Hepatocyte (in vitro differentiated cells): ENCODE results near the gene TDP2. TPM values are rescaled to one million over a fixed set of nuclear protein-coding genes. Genes with fewer than 3 reads are reported as not detected.
"Not testable (repeated sequence)": the region's sequence is repeated elsewhere in the genome, so short reads cannot be mapped to it uniquely, and the experiment has no call there.

Experiments
- DNase-seq: peaks from one replicate; pipeline ENCODE4 v3.0.0-alpha.2; 2016; ENCODE audit warnings: low spot score
- H2AFZ ChIP-seq: fragments of 200-600 bp; sonication (generic); 2 replicates; pipeline ENCODE4 v1.6.0; 2016; ENCODE audit warnings: antibody characterized with exemption, mild to moderate bottlenecking
- H3K27ac ChIP-seq: fragments of 200-600 bp; sonication (generic); 2 replicates; pipeline ENCODE4 v1.5.1; 2016; ENCODE audit warnings: mild to moderate bottlenecking
- H3K27me3 ChIP-seq: fragments of 200-600 bp; sonication (generic); 2 replicates; pipeline ENCODE4 v1.6.1; 2016
- H3K36me3 ChIP-seq: fragments of 200-600 bp; sonication (generic); replicated peaks from 2 replicates; pipeline ENCODE4 v1.5.1; 2016; ENCODE audit warnings: low read depth; ENCODE audit not compliant: insufficient read depth
- H3K4me1 ChIP-seq: fragments of 200-600 bp; sonication (generic); 2 replicates; pipeline ENCODE4 v1.5.1; 2016; ENCODE audit warnings: mild to moderate bottlenecking, moderate library complexity; ENCODE audit not compliant: insufficient read depth
- H3K4me2 ChIP-seq: fragments of 200-600 bp; sonication (generic); 2 replicates; pipeline ENCODE4 v1.6.0; 2016
- H3K4me3 ChIP-seq: fragments of 200-600 bp; sonication (generic); 2 replicates; pipeline ENCODE4 v1.5.1; 2016; ENCODE audit warnings: mild to moderate bottlenecking
- H3K79me2 ChIP-seq: fragments of 200-600 bp; sonication (generic); 2 replicates; pipeline ENCODE4 v1.6.0; 2017; ENCODE audit warnings: mild to moderate bottlenecking
- H3K9me2 ChIP-seq: fragments of 200-600 bp; sonication (generic); replicated peaks from 2 replicates; pipeline ENCODE4 v1.6.0; 2017; ENCODE audit warnings: mild to moderate bottlenecking; ENCODE audit not compliant: insufficient read depth
- H3K9me3 ChIP-seq: fragments of 200-600 bp; sonication (generic); 2 replicates; pipeline ENCODE4 v1.5.1; 2016; ENCODE audit warnings: low read depth, mild to moderate bottlenecking
- H4K20me1 ChIP-seq: fragments of 200-600 bp; sonication (generic); 2 replicates; pipeline ENCODE4 v1.6.0; 2016; ENCODE audit warnings: mild to moderate bottlenecking; ENCODE audit not compliant: insufficient read depth, poor library complexity, severe bottlenecking
- EZH2 ChIP-seq: fragments of 200-600 bp; sonication (generic); IDR thresholded peaks from 2 replicates; pipeline ENCODE4 v1.6.1; 2016; ENCODE audit warnings: antibody characterized with exemption, mild to moderate bottlenecking, borderline replicate concordance
- EZH2phosphoT487 ChIP-seq: fragments of 200-600 bp; sonication (generic); IDR thresholded peaks from one replicate; pipeline ENCODE4 v1.6.1; 2018; ENCODE audit warnings: antibody characterized with exemption, mild to moderate bottlenecking, low read depth, moderate library complexity; ENCODE audit not compliant: unreplicated experiment, severe bottlenecking
- WGBS: methylation state at CpG from one replicate; pipeline ENCODE4 v1.1.6; 2016; ENCODE audit warnings: low lambda C conversion rate; ENCODE audit errors: missing lambda C conversion rate; 5-methylcytosine and 5-hydroxymethylcytosine counted together
- polyA plus RNA-seq: library from polyadenylated mRNA; unstranded; fragments of >200 nt; fragmentation: Nextera tagmentation; extraction: Ambion mirVana; gene quantifications from 2 replicates; pipeline ENCODE4 v1.2.1, GENCODE V29; 2016
- total RNA-seq: library from RNA; depleted of rRNA; stranded (reverse); fragments of >200 nt; gene quantifications from 2 replicates; pipeline ENCODE4 v1.2.3, GENCODE V29; 2014
- TF ChIP-seq, protein P1 (sequence below): fragments of 200-600 bp; sonication (generic); IDR thresholded peaks from 2 replicates; pipeline ENCODE4 v1.5.1; 2016; ENCODE audit warnings: antibody characterized with exemption, mild to moderate bottlenecking; ENCODE audit not compliant: poor library complexity

Gene TDP2
- total and polyA plus RNA-seq, 2 experiments from 2014 or later = 75.5 to 117 TPM

GRCh38 chr6:24686408-24686807 is 19.7 kb upstream of the TDP2 start:
- no peak for TF ChIP-seq EZH2phosphoT487
- Histone ChIP-seq H3K4me1 (no peaks in the 10 kb centered on the region), H3K4me2 (no peak overlapping the region), H2AFZ (no peak overlapping the region), H3K27ac (no peak overlapping the region), H3K9me3 (no peaks in the 10 kb centered on the region), H3K9me2 (no peaks in the 10 kb centered on the region), H3K27me3 (no peaks in the 10 kb centered on the region), H4K20me1 (no peaks in the 10 kb centered on the region), H3K36me3 (no peaks in the 10 kb centered on the region), H3K4me3 (no peak overlapping the region), H3K79me2 (peaks cover 6% of the 10 kb centered on the region)
- 100% methylated on average over 1 of the region's 1 CpG for WGBS
- DNase-seq = no peak

- H3K9me3 ChIP-seq = no peaks in the 10 kb centered on the region
- 63% methylated on average over 12 of the region's 12 CpGs for WGBS
- peak overlapping the region; percentile 13 for H3K27ac ChIP-seq
- no peaks in the 10 kb centered on the region for H3K27me3 ChIP-seq
- no peaks in the 10 kb centered on the region for H4K20me1 ChIP-seq
- H3K4me2 ChIP-seq = no peak overlapping the region
- H3K9me2 ChIP-seq = no peaks in the 10 kb centered on the region
- DNase-seq = no peak
- H3K79me2 ChIP-seq = peaks cover 6% of the 10 kb centered on the region
- no peak overlapping the region for H2AFZ ChIP-seq
- no peak overlapping the region for H3K4me3 ChIP-seq
- no peaks in the 10 kb centered on the region for H3K36me3 ChIP-seq
- TF ChIP-seq EZH2 (no peak), EZH2phosphoT487 (no peak)
- TF ChIP-seq, protein P1, sequence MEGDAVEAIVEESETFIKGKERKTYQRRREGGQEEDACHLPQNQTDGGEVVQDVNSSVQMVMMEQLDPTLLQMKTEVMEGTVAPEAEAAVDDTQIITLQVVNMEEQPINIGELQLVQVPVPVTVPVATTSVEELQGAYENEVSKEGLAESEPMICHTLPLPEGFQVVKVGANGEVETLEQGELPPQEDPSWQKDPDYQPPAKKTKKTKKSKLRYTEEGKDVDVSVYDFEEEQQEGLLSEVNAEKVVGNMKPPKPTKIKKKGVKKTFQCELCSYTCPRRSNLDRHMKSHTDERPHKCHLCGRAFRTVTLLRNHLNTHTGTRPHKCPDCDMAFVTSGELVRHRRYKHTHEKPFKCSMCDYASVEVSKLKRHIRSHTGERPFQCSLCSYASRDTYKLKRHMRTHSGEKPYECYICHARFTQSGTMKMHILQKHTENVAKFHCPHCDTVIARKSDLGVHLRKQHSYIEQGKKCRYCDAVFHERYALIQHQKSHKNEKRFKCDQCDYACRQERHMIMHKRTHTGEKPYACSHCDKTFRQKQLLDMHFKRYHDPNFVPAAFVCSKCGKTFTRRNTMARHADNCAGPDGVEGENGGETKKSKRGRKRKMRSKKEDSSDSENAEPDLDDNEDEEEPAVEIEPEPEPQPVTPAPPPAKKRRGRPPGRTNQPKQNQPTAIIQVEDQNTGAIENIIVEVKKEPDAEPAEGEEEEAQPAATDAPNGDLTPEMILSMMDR = no peak
- no peaks in the 10 kb centered on the region for H3K4me1 ChIP-seq
Observed at GRCh38 chr6:24683297-24684296, 16.9 kb upstream of the TDP2 start.

- WGBS = 88% methylated on average over 7 of the region's 7 CpGs
- DNase-seq = no peak
- Histone ChIP-seq H4K20me1 (no peaks in the 10 kb centered on the region), H3K27me3 (no peaks in the 10 kb centered on the region), H3K4me3 (no peak overlapping the region), H2AFZ (no peak overlapping the region), H3K79me2 (peaks cover 11% of the 10 kb centered on the region), H3K9me3 (no peaks in the 10 kb centered on the region), H3K4me1 (no peaks in the 10 kb centered on the region), H3K36me3 (no peaks in the 10 kb centered on the region), H3K4me2 (no peak overlapping the region), H3K27ac (no peak overlapping the region), H3K9me2 (no peaks in the 10 kb centered on the region)
- TF ChIP-seq, protein P1 = no peak
- no peak for TF ChIP-seq EZH2phosphoT487
- TF ChIP-seq EZH2 = no peak
Observed at GRCh38 chr6:24680582-24680981, 13.9 kb upstream of the TDP2 start.

- H3K36me3 ChIP-seq, H3K4me1 ChIP-seq, H3K27ac ChIP-seq, H3K9me2 ChIP-seq, H3K27me3 ChIP-seq, H4K20me1 ChIP-seq, H2AFZ ChIP-seq, DNase-seq, H3K4me3 ChIP-seq, H3K9me3 ChIP-seq, H3K4me2 ChIP-seq: not testable (repeated sequence)
- H3K79me2 ChIP-seq = peaks cover 14% of the 10 kb centered on the region
- 89% methylated on average over 11 of the region's 11 CpGs for WGBS
Observed at GRCh38 chr6:24678792-24679352, 12.2 kb upstream of the TDP2 start.
